Osteoblast (primary cell): Measurements from ENCODE around the gene OTOG. TPM values are rescaled to one million over a fixed set of nuclear protein-coding genes. Genes with fewer than 3 reads are reported as not detected.

Source experiments
- DNase-seq: peaks from one replicate; pipeline ENCODE4 v3.0.0; 2011; ENCODE audit warnings: low spot score, mixed read lengths; ENCODE audit not compliant: insufficient read length; ENCODE audit errors: missing footprints
- H2AFZ ChIP-seq: 2 replicates; pipeline ENCODE4 v1.6.0; 2011; ENCODE audit warnings: mild to moderate bottlenecking, low read length
- H3K27ac ChIP-seq: 2 replicates; pipeline ENCODE4 v1.5.1; 2011; ENCODE audit warnings: mild to moderate bottlenecking, low read depth, low read length, moderate library complexity
- H3K27me3 ChIP-seq: 2 replicates; pipeline ENCODE4 v1.6.0; 2012; ENCODE audit warnings: mild to moderate bottlenecking, control low read depth, inconsistent platforms, low read length, moderate library complexity; ENCODE audit not compliant: insufficient read depth
- H3K36me3 ChIP-seq: 2 replicates; pipeline ENCODE4 v1.5.1; 2011; ENCODE audit warnings: mild to moderate bottlenecking, low read length, control low read depth, moderate library complexity; ENCODE audit not compliant: insufficient read depth
- H3K4me1 ChIP-seq: 2 replicates; pipeline ENCODE4 v1.5.1; 2011; ENCODE audit warnings: mild to moderate bottlenecking, low read length, control low read depth, moderate library complexity; ENCODE audit not compliant: insufficient read depth
- H3K4me2 ChIP-seq: 2 replicates; pipeline ENCODE4 v1.6.0; 2011; ENCODE audit warnings: mild to moderate bottlenecking, low read length; ENCODE audit not compliant: insufficient read depth
- H3K4me3 ChIP-seq: fragments of 200-600 bp; sonication (generic); 3 replicates; pipeline ENCODE4 v1.5.1; 2012; ENCODE audit warnings: mild to moderate bottlenecking, low read length, inconsistent platforms; ENCODE audit not compliant: insufficient read depth
- H3K79me2 ChIP-seq: 2 replicates; pipeline ENCODE4 v1.6.0; 2012; ENCODE audit warnings: mild to moderate bottlenecking, low read length, control low read depth, inconsistent platforms; ENCODE audit not compliant: insufficient read depth
- H3K9me3 ChIP-seq: 2 replicates; pipeline ENCODE4 v1.5.1; 2011; ENCODE audit warnings: low read depth, low read length, control low read depth
- H4K20me1 ChIP-seq: 2 replicates; pipeline ENCODE4 v1.6.0; 2012; ENCODE audit warnings: mild to moderate bottlenecking, low read length, control low read depth; ENCODE audit not compliant: insufficient read depth
- total RNA-seq: library from RNA; depleted of rRNA; stranded (reverse); fragments of >200 nt; gene quantifications from 2 replicates; pipeline ENCODE4 v1.2.3, GENCODE V29; 2012
- TF ChIP-seq, protein P1 (sequence below): IDR thresholded peaks from 2 replicates; pipeline ENCODE4 v1.5.1; 2011; ENCODE audit warnings: mild to moderate bottlenecking, low read depth, low read length, moderate library complexity; ENCODE audit errors: extremely low read depth

OTOG gene
- total RNA-seq, 1 donor = not detected

DNA sequence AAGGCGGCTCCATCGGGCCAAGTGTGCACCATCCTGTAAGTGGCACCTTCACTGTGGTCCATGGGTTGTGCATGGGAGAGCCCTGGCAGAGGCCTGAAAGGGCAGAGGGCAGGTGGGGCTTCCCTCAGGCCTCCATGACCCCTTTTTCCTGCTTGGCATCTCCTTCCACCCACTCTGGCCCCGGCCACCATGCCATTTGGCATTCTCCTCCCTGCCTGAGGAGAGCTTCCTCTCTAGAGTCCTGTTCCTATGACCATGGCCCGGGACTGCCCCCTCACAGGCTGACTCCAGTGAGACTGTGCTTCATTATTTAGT lies 4.9 kb downstream of the OTOG start:
- H3K79me2 ChIP-seq = no peaks in the 10 kb centered on the region
- TF ChIP-seq, protein P1, sequence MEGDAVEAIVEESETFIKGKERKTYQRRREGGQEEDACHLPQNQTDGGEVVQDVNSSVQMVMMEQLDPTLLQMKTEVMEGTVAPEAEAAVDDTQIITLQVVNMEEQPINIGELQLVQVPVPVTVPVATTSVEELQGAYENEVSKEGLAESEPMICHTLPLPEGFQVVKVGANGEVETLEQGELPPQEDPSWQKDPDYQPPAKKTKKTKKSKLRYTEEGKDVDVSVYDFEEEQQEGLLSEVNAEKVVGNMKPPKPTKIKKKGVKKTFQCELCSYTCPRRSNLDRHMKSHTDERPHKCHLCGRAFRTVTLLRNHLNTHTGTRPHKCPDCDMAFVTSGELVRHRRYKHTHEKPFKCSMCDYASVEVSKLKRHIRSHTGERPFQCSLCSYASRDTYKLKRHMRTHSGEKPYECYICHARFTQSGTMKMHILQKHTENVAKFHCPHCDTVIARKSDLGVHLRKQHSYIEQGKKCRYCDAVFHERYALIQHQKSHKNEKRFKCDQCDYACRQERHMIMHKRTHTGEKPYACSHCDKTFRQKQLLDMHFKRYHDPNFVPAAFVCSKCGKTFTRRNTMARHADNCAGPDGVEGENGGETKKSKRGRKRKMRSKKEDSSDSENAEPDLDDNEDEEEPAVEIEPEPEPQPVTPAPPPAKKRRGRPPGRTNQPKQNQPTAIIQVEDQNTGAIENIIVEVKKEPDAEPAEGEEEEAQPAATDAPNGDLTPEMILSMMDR = no peak
- peaks cover 10% of the 10 kb centered on the region for H3K27me3 ChIP-seq
- no peak for DNase-seq
- H4K20me1 ChIP-seq = no peaks in the 10 kb centered on the region
- no peak overlapping the region for H3K4me3 ChIP-seq
- no peaks in the 10 kb centered on the region for H3K4me1 ChIP-seq
- no peak overlapping the region for H3K27ac ChIP-seq
- H3K9me3 ChIP-seq = no peaks in the 10 kb centered on the region
- no peak overlapping the region for H2AFZ ChIP-seq
- no peaks in the 10 kb centered on the region for H3K36me3 ChIP-seq
- H3K4me2 ChIP-seq = no peak overlapping the region

DNA sequence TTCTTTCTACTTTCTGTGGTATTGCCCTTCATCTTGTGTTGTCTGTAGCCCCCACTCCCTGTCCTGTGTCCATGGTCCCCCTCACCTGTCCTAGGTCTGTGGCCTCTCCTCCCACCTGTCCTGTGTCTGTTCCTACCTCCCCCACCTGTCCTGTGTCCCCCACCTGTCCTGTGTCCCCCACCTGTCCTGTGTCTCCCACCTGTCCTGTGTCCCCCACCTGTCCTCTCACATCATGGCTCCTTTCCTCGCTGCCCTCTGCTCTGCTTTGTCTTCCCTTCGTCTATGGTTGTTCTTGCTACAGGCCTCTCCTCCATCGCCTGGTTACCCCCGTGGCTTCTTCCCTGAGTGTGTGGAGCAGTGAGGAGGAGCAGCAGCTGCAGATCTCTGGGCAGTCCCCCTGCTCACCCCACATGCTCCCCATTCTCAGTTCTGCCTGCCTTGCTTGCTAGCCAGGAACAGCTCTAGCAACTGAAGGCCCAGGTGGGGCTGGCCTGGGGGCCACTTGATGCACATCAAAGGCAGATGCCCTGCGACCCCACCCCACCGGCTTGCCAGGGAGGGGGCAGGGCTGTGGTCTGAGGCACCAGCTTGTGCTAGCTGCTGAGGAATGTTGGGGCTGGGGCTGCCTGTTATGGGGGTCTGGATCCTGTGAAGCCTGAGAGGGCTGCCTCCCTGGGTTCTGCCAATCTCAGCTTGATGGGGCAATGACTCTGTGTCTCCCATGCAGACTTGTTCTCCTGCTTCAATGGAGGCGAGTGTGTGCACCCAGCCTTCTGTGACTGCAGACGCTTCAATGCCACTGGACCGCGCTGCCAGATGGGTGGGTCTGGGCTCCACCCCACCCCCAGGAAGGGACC lies 5.6 kb downstream of the OTOG start:
- no peaks in the 10 kb centered on the region for H3K9me3 ChIP-seq
- no peaks in the 10 kb centered on the region for H4K20me1 ChIP-seq
- H3K4me1 ChIP-seq = no peaks in the 10 kb centered on the region
- no peaks in the 10 kb centered on the region for H3K36me3 ChIP-seq
- no peak overlapping the region for H3K4me2 ChIP-seq
- H3K4me3 ChIP-seq = no peak overlapping the region
- H3K27ac ChIP-seq = no peak overlapping the region
- no peaks in the 10 kb centered on the region for H3K79me2 ChIP-seq
- DNase-seq = peak; percentile 60
- no peak overlapping the region for H2AFZ ChIP-seq
- TF ChIP-seq, protein P1 = no peak
- peaks cover 8% of the 10 kb centered on the region for H3K27me3 ChIP-seq

DNA sequence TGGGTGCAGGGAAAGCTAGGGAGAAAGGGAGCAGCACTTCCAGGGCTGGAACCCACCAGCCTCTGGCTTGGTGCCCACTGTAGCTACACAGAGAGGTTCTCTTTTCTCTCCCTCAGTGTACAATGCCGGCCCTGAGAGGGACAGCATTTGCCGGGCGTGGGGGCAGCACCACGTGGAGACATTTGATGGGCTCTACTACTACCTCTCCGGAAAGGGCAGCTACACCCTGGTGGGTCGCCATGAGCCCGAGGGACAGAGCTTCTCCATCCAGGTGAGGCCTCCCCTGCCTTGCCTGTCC lies 6.1 kb downstream of the OTOG start:
- Histone ChIP-seq H3K4me3 (no peak overlapping the region), H2AFZ (no peak overlapping the region), H3K4me1 (no peaks in the 10 kb centered on the region), H3K27me3 (peaks cover 6% of the 10 kb centered on the region), H3K36me3 (no peaks in the 10 kb centered on the region), H3K4me2 (no peak overlapping the region), H3K79me2 (no peaks in the 10 kb centered on the region), H3K9me3 (no peaks in the 10 kb centered on the region), H3K27ac (no peak overlapping the region), H4K20me1 (no peaks in the 10 kb centered on the region)
- TF ChIP-seq, protein P1 = no peak
- DNase-seq = no peak

DNA sequence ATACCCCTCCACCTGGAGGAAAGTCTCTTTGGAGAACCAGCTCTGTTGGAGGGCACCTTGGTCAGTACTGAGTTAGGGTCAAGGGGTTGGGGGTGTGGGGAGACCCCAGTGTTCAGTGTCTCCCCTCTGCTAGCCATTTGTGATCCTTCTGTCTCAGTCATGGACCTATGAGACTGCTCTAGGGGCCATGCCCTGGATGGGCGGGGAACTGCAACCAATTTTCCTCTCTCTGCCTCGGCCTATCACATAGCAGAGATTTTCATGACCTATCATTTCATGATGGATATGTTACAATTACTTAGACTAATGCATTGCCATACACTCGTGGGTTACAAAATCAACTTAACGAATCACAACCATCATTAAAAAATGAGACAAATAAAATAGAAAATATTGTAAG lies 7.4 kb downstream of the OTOG start:
- H3K36me3 ChIP-seq = no peaks in the 10 kb centered on the region
- no peak overlapping the region for H3K4me3 ChIP-seq
- no peaks in the 10 kb centered on the region for H3K79me2 ChIP-seq
- peaks cover 6% of the 10 kb centered on the region for H3K27me3 ChIP-seq
- no peak overlapping the region for H3K27ac ChIP-seq
- H4K20me1 ChIP-seq = no peaks in the 10 kb centered on the region
- TF ChIP-seq, protein P1 = no peak
- no peak overlapping the region for H3K4me2 ChIP-seq
- no peak overlapping the region for H2AFZ ChIP-seq
- no peak for DNase-seq
- no peaks in the 10 kb centered on the region for H3K4me1 ChIP-seq
- H3K9me3 ChIP-seq = no peaks in the 10 kb centered on the region
